T47D (cell line): Measurements from ENCODE around the gene CFAP54.
A peak's percentile ranks its signal among the peaks of the same experiment; 100 is the strongest.
"Not testable (repeated sequence)": the region's sequence is repeated elsewhere in the genome, so short reads cannot be mapped to it uniquely, and the experiment has no call there.

Source experiments
- DNase-seq, 2 experiments: peaks; one replicate each; pipeline versions ENCODE4 v3.0.0 to v3.0.0-alpha.2; 2011 to 2012; ENCODE audit warnings: low read depth in 1 of 2, low spot score in 1 of 2
- JUND ChIP-seq: IDR thresholded peaks from 2 replicates; pipeline ENCODE4 v1.6.1; 2012; ENCODE audit warnings: low read depth
- in situ Hi-C: cut with HindIII; loops from 2 replicates; pipeline ENCODE4 v1.10.0; 2016; ENCODE audit warnings: low sequenced_read_pairs, low pct_unique_long_range_greater_than_20kb

CFAP54 gene

DNA sequence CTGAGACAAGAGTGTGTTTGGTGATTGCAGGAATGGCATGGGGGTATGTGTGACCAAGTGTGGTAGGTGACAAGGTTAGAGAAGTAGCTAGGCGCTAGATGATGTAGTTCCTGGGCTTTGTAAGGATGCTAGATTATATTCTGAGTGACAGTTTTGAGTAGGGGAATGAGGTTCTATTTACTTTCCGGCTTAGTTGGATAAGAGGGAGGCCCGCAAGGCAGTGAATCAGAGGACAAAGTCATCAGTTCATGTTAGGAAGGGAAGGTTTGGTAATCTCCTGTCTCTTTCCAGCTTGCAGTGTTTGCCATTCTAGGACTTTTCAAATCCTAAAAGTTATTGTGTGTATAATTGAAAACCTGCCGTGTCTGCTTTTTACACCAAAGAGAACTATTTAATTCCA, 45.0 kb downstream of the CFAP54 start:
- in situ Hi-C loops: no loop called here
- no peak for TF ChIP-seq JUND
- DNase-seq: no peak

DNA sequence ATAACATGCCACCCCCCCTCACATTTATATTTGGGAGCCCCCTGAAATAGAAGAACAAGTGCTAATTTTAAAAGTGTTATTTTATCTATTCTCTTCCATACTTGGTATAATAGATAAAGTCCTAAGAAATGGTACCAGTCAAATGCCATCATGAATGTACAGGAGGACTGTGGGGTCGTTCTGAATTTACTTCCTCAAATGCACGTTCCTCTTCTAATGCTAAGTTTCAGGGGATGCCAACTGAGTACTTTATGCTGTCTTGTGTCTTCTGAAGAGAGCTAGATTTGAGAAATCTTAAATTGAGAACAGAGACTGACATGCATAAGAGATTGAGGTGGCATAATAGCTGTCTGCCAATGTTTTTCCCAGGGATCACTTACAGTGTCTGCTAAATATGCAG, 59.0 kb downstream of the CFAP54 start:
- no peak for DNase-seq
- TF ChIP-seq JUND: no peak
- in situ Hi-C loops: no loop called here

DNA sequence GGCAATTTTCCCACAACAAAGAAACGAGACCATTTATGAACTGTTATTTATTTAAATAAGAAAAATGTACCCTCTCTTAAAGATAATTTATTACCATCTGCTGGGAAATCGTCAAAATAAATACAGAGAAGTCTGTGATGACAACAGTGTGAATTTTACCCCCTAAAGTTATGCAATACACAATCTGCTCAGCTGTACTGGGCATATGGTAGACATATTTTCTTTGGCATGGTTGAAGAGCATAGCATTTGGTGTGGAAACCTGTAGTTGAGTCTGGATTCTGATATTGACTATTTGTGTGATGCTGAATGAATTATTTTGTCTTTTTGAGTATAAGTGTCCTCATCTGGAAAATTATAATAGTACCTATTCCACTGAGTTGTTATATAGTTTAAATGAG, 60.0 kb downstream of the CFAP54 start:
- no peak for TF ChIP-seq JUND
- DNase-seq: no peak
- in situ Hi-C loops: no loop called here

DNA sequence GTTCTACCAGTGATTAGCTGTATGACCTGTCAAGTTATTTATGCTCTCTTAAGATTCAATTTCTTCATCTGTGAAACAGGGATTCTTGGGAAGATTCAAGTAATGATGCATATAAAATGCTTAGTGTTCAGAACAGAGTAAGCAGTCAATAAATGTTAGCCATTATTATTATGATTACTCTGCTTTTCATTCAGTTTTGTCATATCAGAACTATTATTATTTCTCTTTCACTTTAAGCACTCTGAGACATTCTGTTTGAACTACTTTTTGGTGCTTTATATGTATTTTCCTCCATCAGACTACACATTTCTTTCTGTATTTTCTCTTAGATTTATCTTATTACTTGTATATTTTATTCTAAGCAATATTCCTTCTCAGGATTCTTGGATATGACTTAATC, 81.2 kb downstream of the CFAP54 start:
- TF ChIP-seq JUND: no peak
- no peak for DNase-seq
- in situ Hi-C loops: no loop called here

DNA sequence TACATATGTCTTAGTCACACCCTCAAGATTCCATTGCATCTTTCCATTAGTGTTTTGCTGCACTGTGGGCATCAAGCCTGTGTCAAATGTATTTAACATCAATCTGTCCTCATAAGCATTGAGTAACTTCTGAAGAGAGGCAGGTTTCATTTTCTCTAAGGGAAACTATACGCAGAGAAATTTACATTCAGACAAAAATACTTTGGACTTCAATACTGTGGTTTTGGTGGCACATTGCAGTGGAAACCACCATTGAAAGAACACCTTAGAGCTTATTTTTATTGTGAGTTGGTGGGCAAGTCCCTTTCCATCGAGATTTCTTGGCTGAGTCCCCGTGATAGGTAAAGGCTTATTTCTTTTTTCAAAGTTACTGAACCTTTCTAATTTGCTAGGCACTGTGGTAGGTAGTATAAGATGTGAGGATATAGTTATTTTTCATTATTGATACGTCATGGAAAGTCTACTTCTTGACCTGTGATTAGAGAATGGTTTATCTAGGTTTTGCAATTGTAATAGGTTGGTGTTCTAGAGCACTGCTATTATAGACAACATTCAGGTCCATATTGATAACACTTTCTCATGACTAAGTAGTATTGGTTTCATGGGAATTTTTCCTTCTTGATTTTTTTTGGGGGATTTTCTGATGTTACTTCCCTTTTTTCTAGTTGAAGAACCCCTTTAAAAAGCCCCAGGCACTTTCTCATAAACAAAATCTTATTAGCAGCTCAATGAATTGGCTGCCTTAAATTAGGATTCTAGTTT, 81.9 kb downstream of the CFAP54 start:
- in situ Hi-C loops: no loop called here
- TF ChIP-seq JUND: no peak
- DNase-seq: no peak

DNA sequence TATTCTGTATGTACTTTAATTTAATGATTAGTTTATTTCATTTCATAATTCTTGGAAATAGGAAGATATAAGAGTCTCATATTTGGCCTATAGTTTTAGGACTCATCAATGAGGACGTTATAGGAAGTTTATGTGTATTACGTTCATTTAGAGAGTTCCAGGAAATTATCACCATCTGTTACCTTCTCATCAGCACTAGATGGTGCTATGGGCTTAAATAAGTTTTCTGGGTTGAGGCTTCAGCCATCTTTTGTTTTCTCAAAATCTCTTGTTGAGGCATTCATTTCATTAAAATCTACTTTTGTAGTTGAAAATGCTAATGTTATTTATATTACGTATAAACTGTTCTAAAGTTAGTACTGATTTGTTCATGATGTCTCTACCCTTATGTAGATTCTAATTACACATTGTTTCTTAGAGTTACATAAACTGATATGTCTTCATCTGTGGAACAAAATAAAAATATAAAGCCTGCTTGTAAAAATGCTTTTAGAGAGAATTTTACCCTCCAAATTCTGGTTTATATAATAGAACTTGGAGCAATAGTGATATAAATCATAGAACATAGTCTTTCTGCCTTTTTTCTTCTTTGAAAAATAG, 89.2 kb downstream of the CFAP54 start:
- in situ Hi-C loops: no loop called here
- DNase-seq: peak; percentile 42 to 81
- TF ChIP-seq JUND: no peak

DNA sequence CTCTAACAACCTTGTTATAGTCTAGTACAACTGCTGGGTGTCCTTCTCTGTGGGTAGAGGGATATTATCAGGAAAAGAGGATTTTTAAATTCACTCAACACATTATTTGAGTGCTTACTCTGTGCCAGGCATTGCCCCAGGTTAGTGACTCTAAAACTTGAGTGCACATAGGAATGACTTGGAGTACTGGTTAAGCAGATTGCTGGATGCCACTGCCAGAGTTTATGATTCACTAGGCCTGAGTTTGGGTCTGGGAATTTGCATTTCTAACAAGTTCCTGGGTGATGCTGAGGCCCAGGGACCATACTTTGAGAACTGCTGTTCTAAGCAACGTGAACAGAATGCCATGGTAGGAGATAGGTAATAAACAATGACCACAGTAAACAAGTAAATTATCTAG, 96.6 kb downstream of the CFAP54 start:
- no peak for DNase-seq
- no peak for TF ChIP-seq JUND
- in situ Hi-C loops: no loop called here

DNA sequence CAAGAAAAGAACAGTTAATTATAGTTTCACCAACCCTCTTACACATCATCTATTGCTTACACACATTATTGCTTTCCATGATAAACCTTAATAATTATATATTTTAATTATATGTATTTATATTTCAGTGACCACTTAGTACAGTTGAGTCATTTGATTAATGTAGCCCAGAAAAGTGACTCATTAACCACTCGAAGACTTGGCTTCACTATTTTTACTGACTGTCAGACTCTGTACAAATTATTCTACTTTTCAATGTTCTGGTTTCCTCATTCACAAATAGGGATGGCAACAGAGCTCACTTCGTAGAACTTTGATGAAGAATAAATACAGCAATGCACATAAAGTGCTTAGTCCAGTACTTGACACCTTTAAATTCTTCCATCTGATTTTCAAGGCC, 98.3 kb downstream of the CFAP54 start:
- in situ Hi-C loops: no loop called here
- TF ChIP-seq JUND: no peak
- DNase-seq: no peak

DNA sequence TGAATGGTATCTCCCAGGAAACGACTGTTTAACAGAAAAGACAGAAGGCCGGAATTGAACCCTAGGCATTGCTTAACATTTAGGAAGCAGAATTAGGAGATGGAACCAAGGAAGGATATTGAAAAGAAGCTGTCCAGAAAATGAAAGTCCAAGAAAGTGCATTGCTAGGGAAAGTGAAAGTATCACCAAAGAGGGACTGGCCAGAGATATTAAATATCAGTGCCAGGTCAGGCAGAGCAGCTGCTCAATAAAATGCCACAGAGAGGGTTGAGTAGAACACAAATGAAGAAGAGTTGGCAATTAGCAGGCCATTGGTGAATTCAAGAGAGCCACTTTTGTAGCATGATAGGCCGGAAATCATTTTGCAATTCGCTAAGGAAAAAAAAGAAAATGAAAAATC, 101.6 kb downstream of the CFAP54 start:
- in situ Hi-C loops: no loop called here
- TF ChIP-seq JUND: no peak
- no peak for DNase-seq

DNA sequence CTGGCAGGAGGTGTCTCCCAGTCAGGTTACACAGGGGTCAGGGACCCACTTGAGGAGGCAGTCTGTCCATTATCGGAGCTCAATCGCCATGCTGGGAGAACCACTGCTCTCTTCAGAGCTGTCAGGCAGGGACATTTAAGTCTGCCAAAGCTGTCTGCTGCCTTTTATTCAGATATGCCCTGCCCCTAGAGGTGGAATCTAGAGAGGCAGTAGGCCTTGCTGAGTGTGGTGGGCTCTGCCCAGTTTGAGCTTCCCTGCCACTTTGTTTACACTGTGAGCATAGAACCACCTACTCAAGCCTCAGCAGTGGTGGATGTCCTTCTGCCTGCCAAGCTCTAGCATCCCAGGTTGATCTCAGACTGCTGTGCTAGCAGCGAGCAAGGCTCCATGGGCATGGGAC, 115.0 kb downstream of the CFAP54 start:
- in situ Hi-C loops: not testable (repeated sequence)

DNA sequence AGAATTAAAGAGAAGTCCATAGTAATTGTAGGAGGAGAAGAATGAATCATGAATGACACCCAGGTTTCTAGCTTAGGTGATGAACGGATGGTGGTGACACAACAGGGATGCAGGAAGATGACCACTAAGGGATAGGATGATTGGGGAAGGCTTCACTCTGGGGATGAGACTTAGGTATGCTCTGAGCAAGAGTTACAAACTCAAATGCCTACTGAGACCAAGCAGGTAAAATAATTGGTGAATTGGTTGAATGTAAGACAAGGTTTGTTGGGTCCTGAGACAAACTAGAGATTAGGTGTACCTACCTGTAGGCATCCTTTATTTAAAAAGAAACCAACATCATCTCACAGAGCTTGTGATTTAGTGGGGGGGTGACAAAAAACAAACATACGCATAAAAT, 116.3 kb downstream of the CFAP54 start:
- TF ChIP-seq JUND: no peak
- no peak for DNase-seq
- in situ Hi-C loops: no loop called here

More for the DNA sequence above, 115.0 kb downstream of the CFAP54 start:
- DNase-seq: not testable (repeated sequence)

DNA sequence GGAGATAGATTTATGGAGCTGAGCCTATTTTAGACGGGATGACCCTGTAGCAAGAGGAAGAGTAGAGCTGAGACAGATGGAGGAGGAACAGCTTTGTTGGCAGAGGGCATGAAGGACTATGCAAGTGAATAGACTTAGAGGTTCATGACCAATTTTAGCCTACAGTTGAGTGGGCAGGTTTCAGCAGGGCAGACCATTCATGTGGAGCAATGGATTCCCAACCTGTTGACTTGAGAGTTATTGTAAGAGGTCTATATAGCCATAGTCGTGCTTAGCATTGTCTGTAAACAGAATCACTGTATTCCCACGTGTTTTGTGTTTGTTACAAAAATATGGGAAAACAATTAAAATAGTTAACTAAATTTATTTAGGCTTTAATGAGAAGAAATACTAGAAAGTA, 116.8 kb downstream of the CFAP54 start:
- no peak for TF ChIP-seq JUND
- in situ Hi-C loops: no loop called here
- no peak for DNase-seq

DNA sequence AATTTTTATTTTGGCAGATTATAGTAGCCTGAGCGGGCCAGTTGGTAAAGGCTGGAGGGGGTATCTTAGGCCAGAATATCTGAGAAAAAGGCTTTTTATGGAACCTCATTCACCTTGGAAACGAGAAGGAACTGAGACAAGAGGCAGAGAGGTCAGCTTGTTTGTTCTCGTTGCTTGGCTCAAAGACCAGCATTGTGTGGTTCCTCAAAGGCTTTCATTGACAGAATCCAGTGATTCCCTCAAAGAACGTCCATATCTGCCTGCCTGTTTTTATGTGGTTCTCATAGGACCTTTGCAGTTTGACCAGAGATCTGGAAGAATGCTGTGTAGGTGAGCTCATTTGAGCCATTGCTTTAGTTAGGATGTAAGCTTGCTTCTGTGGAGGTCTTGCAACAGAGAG, 117.3 kb downstream of the CFAP54 start:
- in situ Hi-C loops: no loop called here
- TF ChIP-seq JUND: no peak
- no peak for DNase-seq

DNA sequence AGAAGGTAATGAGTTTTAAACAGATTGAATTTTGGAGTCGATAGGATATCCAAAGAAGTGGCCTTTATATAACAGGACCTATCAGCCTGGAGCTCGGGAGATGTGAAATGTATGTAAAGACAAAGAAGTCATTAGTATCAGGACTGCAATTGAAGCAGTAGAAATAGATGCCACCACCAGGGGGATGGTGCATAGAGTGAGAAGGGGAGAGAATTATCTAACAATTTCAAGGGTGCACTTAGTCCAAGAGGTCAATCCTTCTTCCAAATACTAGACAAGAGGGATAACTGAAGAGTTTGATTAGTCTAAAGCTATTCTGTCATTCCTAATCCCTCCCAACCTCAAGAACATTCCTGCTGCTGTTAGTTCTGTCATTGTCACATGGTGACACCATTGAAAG, 127.8 kb downstream of the CFAP54 start:
- TF ChIP-seq JUND: no peak
- in situ Hi-C loops: no loop called here
- no peak for DNase-seq
